ENCODE measurements around the gene EPOP.
"Not testable (repeated sequence)": the region's sequence is repeated elsewhere in the genome, so short reads cannot be mapped to it uniquely, and the experiment has no call there.

EPOP gene

DNA sequence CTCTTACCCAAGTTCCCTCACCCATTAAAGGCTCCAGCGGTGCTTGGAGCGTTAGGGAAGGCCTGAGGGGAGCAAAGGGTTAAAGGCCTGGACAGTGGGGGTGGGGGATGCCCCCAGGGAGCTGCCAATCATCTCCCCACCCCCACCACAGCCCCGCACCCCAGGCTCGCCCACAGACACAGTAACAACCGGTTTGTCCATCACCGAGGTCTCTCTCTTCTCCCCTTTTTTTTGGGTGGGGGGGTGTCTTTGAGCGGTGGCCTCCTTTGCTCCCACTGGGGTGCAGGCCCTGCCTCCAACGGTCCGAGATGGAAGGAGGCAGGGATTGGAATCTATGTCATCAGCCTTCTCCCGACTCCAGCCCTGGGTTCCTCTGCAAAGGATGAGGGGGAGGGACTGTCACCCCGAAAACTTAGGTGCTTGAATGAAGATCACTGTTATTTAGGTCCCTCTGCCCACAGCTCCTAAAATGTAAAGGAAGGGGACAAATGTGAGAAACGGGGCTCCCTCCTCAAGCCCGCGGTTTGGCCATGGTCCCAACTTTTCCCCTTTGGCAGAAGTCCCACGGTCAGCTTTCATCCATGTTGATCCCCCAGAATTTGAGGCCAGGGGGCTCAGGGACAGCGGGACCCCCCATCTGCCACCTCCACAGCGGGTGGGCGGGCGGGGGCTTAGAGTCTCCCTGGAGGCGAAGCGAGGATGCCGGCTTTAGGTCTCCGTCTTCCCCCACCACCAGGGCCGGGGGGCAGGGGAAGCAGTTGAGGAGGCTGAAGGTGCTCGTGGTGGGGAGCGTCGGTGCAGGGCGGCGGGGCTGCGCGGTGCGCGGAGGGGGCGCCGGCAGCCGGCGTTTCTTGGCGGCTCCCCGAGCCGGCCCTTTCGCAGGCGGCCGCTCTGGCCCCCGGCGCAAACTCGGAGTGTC, 1.7 kb downstream of the EPOP start:
- peak; percentile 39 for DNase-seq

DNA sequence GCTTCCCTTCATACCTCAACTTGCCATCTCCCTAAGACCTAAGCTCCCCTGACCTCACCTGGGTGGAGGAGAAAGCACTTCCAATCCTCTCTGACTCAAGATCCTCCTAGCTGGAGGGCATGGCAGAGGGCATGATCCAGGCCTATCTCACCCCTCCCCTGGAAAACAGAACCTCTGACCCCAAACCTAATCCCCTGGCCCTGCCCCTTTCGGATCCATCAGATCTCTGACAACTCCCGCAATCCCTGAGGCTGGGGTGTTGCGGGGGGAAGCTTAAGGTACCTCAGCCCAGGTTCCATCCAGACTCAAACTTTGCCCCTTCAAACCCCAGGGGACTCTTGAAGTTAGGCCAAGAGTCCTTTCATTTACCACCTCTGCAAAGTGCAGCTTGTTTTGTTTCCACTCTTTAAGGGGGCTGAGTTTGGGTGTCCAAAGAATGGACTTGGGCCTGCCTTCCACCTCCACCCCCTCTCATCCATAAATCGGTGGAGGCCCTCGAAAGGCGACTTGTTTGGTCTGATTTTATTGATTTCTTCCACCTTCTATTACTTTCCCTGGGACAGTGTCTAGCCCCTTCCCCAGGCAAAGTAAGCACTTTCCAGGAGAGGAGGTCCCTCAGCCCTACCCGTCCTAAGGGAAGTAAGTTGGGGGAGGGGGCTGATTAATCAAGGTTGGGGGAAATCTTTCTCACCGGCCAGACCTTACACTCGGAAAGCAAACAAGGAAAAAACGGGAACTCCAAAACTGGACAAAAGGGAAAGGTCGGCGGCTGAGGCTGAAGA, 2.6 kb downstream of the EPOP start:
- DNase-seq, result no peak

DNA sequence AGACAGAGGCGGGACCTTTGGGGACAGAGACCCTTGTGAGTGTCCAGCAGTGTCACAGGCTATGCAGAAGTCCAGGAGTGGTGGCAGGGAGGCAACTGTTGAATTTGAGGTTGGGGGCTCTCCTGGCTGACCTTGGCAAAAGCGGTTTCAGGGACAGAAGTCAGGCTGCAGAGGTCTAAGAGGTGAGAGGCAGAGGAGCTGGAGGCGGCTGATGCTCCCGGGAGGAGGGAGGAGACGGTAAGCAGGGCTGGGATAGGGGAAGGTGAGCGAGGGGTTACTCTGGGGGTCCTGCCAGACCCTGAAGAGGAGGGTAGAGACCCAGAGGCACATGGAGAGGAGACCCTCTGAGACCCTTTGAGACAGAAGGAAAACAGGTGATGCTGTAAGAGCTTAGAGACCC, 5.2 kb downstream of the EPOP start:
- DNase-seq, result no peak

DNA sequence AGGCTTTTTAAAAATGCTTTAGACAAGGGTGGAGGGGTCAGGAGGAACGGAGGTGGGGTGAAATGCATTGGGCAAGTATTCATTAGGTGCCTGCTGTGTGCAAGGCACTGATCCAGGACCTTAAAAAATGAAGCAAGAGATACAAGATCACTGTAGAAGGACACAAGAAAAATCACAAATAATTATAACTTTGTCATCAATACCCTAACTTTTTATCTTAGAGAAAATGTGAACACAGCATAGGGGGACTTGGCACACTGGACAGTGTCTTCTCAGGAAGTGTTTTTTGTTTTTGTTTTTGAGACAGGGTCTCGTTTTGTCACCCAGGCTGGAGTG, 7.0 kb downstream of the EPOP start:
- no peak for DNase-seq

DNA sequence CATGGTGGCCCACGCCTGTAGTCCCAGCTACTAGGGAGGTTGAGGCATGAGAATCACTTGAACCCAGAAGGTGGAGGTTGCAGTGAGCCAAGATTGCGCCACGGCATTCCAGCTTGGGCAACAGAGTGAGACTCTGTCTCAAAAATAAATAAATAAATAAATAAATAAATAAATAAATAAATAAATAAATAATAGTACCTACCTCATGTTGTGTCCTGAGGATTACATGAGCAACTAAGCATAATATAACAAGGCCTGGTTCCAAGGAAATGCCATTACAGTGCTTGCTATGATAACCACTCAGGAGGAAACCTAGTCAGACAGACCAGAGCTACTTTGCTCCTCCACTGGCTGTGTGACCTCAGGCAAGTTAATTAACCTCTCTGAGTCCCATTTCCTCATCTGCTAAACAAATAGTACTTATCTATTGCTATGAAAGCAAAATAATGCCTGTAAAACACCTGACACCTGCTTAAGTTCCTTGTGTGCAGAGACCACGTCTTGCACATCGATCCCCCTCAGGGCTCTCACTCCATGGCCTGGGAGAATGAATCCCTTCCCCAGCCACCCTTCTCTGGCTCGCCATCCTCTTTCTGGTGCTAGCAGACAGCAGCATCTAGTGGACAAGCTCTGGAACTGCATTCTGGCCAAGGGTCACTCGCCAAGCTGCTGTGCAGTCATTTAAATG, 7.5 kb downstream of the EPOP start:
- DNase-seq, result peak; percentile 90

DNA sequence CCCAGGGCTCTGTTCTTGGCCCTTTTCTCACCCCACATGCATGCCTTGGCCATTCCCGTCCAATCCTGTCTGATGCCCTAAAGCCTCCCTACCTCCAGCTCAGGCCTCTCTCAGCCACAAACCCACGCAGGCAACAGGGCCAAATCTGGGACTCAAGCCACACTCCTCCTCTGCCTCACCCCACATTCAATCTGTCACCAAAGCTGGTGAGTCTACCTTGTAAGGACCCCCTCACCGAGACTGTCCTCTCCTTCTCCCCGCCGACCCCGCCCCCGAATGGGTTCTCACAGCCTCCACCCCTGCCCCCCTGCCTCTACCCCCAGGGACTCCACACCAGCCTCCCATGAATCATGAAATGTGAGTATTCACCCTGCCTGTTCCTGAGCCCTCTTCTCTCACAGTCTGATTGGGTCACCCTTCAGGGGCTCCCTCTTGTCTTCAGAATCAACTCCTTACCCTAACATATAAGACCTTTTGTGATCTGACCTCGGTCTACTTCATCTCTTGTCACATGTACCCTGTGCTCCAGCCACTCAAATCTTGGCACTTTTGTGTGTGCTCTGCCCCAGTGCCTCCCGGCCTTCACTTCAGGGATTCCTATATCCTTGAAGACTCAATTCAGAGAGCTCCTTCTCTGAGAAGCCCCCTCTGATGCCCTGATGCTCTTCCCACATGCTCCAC, 10.7 kb downstream of the EPOP start:
- DNase-seq, result no peak

DNA sequence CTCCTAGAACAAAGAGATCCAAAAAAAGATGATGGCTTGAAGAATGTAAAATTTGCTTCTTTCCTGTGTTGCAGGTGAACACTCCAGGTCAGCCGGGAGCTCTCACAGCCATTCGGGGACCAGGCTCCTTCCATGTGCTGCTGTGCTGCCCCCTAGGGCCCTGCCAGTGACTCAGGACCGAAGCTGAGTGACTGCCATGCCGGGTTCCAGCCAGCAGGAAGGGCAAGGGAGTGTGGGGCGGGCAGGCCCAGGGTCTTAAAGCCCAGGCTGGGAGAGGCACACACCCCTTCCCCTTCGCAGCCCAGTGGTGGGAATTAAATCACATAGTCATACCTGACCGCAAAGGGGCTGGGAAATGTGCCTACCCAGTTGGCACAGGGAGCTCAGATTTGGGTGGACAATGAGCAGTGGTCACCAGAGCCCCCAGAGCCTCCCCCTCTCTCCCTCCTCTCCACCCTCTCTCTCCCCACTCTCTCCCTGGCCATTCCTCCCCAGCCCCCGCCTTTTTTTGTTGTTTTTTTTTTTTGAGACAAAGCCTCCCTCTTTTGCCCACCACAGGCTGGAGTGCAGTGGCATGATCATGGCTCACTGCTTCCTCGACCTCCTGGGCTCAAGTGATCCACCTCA, 11.5 kb downstream of the EPOP start:
- peak; percentile 94 for DNase-seq

DNA sequence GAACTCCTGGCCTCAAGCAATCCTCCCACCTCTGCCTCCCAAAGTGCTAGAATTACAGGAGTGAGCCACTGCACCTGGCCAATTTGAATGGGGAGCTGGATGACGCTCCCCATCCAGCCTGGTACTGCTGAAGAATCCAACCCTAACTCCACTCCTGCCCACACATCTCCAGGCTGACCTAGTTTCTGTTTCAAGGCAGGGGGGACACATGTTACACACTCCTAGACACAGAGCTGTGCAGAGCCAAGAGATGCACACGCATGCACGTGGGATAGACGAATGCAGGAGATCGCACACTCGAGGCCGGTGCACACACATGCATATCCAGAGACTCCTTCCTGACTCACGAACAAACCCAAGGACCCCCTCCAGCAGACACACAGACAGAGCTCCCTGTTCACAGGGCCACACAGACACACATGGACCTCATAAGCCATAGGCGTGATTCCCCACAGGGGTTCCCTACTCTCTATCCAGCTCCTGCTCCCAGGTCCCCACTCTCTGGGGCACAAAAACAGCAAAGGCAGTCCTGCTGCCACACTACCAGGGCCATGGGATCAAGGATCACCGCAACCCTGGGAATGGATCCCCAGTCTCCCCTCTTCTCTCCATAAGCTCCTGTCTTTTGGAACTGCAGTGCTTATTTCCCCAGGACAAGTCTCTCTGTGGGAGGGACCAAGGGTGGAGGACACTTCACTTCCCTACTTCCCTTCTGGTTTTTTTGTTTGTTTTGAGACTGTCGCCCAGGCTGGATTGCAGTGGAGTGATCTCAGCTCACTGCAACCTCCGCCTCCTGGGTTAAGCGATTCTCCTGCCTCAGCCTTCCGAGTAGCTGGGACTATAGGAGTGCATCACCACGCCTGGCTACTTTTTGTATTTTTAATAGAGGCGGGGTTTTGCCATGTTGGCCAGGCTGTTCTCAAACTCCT, 14.4 kb downstream of the EPOP start:
- DNase-seq, result no peak

DNA sequence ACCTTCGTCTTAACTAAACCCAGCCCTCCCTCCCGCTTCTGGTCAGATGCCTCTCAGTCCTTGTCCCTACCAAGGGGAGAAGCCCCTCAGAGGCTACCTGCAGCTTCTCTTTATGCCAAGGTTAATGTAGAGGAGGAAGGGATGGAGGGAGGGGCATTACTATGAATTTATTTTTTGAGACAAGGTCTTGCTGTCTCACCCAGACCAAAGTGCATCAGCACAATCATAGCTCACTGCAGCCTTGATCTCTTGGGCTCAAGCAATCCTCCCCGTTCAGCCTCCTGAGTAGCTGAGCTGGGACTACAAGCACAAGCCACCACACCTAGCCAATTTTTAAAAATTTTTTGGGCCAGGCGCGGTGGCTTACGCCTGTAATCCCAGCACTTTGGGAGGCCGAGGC, 15.3 kb downstream of the EPOP start:
- no peak for DNase-seq

DNA sequence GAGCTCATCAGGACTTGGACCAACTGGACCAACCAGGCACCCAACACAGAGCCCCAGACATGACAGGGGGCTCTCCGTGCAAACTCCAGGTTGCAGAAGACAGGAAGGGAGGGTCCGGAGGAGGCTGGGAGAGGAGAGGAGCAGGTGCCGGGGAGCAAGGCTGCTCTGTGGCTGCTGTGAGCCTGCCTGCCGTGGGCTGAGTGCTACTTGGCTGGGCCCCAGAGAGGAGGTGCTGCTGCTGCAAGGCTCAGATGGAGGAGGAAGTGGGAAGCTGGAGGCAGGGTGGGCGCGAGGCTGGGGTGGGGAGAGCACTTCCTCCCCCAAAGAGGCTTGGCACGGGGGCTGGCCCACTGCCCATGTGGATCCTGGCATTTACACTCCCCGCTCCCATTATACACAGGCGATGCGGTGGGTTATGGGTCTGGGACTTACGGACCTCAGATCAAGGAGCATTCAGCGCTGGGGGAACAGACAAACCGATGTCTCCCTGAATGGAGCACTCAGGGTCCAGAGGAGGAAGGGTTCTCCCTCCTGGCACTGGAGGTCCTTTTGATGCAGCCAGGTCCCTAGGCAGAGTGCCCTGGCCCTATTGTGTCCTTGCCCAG, 15.9 kb downstream of the EPOP start:
- DNase-seq, result no peak

DNA sequence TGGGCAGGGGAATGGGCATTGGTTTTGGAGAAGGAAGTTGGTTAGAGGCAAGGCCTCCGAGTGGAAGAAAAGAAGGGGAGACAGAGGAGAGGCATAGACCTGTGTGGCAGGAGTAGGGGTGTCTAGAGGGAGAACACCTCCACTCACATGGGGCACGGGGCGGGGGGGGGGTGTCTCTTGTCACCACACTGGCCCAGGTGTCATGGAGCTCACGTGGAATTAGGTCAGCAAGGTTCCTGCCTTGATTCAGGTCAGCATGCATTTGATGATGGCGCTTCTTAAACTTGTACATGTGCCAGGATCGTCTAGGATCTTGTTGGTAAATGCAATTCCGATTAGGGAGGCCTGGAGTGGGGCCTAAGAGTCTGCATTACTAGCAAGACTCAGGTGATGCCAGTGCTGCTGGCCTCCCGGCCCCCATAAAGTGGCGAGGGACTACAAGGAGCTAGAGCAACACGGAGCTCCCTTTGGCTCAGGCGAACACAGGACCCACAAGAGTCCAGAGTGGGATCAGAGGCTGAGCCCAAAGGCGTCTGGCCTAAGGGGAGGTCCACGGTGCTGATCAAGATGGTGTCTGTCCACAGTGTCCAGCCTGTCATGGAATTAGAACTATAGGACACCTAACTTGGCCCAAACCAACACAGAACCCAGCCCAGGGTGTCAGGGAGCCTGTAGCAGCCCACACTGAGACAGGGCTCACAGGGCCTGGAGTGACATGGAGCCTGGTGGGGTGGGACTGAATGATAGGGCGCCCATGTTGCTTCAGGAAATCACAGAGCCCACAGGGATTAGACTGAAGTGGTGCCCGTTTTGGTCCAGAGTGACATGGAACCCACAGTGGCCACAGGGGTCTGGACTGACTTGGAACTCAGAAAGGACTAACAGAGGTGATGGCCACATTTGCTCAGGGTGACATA, 16.7 kb downstream of the EPOP start:
- no peak for DNase-seq

DNA sequence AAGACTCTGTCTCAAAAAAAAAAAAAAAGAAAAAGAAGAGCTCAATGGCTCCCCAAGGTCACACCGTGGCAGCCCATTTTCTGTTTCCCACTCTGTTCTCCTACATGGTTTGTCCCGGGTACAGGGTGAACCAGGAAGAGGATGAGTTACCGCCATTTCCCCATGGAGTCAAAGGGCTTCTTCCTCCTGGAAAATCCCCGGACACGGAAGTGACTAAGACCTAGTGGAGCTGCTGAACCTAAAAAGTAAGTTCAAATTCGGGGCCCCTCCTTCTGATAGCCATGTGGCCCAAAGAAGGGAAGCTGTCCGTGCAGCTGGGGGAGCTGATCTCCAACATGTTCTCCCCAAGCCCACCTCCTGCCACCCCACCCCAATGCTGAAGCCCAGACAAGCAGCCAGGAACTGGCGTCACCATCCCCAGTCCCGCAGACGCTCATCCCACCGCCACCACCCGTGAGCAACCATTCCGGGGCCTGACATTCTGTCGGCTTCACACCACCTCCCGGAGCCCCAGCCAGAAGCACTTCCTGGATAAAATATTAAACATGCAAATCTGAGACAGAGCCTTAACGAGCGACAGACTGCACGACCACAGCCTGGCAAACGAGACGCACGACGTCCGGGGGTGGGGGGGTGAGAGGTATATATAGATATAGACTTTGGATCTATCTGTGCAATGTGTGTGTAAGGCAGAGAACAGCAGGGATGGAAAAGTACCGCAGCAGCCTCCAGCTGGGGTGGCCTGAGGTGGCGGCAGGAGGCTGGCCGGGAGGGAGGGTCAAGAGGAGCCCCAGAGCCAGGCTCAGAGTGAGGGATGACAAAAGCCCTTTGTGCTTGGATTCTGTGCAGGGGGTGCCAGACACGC, 17.6 kb downstream of the EPOP start:
- no peak for DNase-seq

DNA sequence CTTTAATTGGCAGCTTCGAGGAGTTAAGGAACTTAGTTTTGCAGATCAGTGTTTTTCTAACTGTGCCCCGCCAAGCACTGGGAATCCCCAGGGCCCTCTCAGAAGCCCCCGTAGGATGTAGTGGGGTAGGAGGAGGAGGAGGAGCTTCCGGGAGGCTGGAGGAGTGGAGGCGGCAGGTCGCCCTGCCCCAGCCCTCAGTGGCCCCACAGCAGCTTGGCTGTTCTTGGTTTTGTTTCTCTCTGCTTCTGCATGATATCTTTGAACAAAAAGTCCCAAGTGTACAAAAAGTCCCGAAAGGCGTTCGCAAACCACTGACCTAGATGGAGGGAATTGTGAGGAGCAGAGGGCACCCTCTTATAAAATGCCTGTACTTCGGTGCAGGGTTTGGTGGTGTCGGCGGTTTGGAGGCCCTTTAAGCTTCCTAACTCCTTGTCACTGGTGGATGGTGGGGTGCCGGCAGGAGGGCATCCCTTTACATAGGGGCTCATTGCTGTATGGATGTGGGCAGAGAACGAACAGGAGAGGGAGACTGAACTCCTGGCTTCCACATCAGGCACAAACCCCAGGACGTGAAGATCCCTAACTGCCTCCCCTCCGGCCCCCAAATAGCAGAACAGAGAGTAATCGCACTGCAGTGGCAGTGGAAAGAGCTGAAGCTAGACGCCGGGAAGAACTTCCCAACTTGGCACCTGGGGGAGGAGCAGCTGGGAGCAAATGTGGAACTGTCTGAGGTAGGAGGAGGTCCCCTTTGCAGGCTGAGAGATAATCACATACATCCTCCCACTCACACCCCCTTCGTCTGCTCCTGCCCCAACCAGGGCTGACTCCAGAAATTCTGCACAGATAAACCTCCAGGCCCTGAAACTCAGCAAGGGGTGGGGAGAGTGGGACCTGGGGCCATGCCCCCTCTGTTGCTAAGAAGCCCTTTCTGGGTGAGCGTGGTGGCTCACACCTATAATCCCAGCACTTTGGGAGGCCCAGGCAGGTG, 20.1 kb downstream of the EPOP start:
- no peak for DNase-seq

DNA sequence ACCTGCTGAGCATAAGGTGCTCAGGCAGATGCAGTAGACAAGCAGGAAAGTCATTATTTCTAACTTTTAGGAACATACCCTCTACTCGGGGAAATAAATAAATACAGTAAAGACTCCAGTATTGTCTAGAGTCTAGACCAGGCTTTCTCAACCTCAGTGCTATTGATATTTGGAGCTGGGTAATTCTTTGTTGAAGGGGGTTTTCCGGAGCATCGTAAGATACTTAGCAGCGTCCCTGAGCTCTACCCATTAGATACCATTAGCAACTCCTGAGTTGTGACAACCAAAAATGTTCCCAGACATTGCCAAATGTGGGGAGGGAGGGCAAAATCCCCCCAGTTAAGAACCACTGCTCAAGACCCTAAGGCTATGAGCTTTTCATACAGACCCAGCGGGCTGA, 21.1 kb downstream of the EPOP start:
- DNase-seq, result no peak

DNA sequence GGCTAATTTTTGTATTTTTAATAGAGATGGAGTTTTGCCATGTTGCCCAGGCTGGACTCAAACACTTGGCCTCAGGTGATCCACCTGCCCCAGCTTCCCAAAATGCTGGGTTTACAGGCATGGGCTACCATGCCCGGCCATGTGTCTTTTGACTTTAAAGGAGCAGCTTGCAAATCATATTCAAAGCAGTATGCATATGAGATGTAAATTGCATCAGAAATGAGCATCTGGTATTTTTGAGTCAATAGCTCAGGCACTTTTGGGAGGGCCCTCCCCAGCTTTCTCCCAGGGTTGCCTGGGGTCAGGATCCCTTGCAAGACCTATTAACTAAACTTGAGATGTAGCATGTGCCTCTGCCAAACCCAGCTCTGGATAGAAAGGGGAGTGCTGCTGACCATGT, 21.5 kb downstream of the EPOP start:
- DNase-seq, result no peak

DNA sequence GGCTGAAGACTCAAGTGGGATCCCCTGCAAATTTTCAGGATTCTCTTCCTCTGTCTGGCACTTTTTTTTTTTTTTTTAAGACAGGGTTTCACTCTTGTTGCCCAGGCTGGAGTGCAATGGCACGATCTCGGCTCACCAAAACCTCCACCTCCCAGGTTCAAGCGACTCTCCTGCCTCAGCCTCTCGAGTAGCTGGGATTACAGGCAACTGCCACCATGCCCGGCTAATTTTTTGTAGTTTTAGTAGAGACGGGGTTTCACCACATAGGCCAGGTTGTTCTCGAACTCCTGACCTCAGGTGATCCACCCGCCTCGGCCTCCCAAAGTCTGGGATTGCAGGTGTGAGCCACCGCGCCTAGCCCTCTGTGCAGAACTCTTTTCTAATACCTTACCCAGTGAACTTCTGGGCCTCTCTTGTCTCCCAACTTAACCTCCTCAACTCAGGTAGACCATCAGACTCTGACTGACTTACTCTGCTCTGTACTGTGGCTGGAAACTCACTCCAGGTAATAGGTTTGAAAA, 24.0 kb downstream of the EPOP start:
- not testable (repeated sequence) for DNase-seq

DNA sequence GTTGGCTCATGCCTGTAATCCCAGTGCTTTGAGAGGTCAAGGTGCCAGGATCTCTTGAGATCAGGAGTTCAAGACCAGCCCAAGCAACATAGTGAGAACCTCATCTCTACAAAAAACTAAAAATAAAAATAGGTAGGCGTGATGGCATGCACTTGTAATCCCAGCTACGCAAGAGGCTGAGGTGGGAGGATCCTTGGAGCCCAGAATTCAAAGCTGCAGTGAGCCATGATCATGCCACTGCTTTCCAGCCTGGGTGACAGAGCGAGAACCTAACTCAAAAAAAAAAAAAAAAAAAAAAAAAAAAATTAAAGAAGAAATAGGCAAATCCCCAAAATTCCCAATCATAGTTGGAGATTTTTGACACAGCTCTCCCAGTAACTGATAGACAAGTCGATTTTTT, 36.8 kb downstream of the EPOP start:
- no peak for DNase-seq
